HCT116 (cell line): ENCODE data around the gene MAN2A2. TPM values are rescaled to one million over a fixed set of nuclear protein-coding genes. Genes with fewer than 3 reads are reported as not detected.

Experiments
- ATAC-seq: fragments of 200-7000 bp; cut with Tn5 transposase; 2 replicates; pipeline ENCODE4 v1.9.1; 2020; ENCODE audit warnings: mild to moderate bottlenecking, moderate library complexity
- BruUV-seq: library from RNA; stranded (reverse); fragments of 400-500 nt; replicated peaks from 2 replicates; lab custom pipeline; 2021; lab: Mats Ljungman, UMichigan
- CTCF ChIA-PET: fragments of 300-600 bp; sonication (Branson Sonifier 250); formaldehyde crosslinking; loops from one replicate; lab custom pipeline; 2021; ENCODE audit warnings: antibody characterized with exemption; lab: Charles Lee
- POLR2A ChIA-PET: fragments of 300-600, 350-600 bp; sonication (Branson Sonifier 250); formaldehyde crosslinking; loops from one replicate; lab custom pipeline; 2021; ENCODE audit warnings: antibody characterized with exemption; lab: Charles Lee
- RAD21 ChIA-PET, 2 experiments: fragments of 300-600 bp; sonication (Branson Sonifier 250); formaldehyde crosslinking; loops; one replicate each; lab custom pipeline; 2023; ENCODE audit warnings: low total read pairs in 2 of 2; ENCODE audit not compliant: uncharacterized antibody in 2 of 2, unreplicated experiment in 2 of 2, low non-redundant PET in 1 of 2; lab: Charles Lee
- DNase-seq: peaks from one replicate; pipeline ENCODE4 v3.0.0-alpha.2; 2010; ENCODE audit warnings: low read depth, low spot score
- H2AFZ ChIP-seq: fragments of 200-600 bp; shearing (Covaris generic), sonication (generic); 2 replicates; pipeline ENCODE4 v1.6.1; 2017; ENCODE audit warnings: low read depth, mixed run types, mixed read lengths, antibody characterized with exemption, low read length; ENCODE audit not compliant: poor library complexity, severe bottlenecking
- H3K27ac ChIP-seq: 2 replicates; pipeline ENCODE4 v1.5.1; 2012; ENCODE audit warnings: low read depth, low read length
- H3K27me3 ChIP-seq: fragments of 200-600 bp; sonication (generic); 2 replicates; pipeline ENCODE4 v1.6.1; 2016; ENCODE audit warnings: mixed run types, low read length, mixed read lengths; ENCODE audit not compliant: insufficient read depth
- H3K36me3 ChIP-seq, 2 experiments: fragments of 200-500 bp in 1 of 2; fragments of 200-600 bp in 1 of 2; sonication (Bioruptor generic) in 1 of 2; sonication (generic) in 1 of 2; 2 replicates each; pipeline versions ENCODE4 v1.5.1 to v1.6.1; 2014 to 2016; ENCODE audit warnings: low read length in 2 of 2, inconsistent platforms in 1 of 2, mixed read lengths in 1 of 2, mixed run types in 1 of 2; ENCODE audit not compliant: insufficient read depth in 2 of 2, control insufficient read depth in 1 of 2
- H3K4me1 ChIP-seq, 2 experiments: fragments of 200-600 bp in 1 of 2; sonication (generic) in 1 of 2; 2 replicates each; pipeline versions ENCODE4 v1.5.1 to v1.6.1; 2012 to 2017; ENCODE audit warnings: low read length in 2 of 2, inconsistent platforms in 1 of 2, mild to moderate bottlenecking in 1 of 2, mixed read lengths in 1 of 2, mixed run types in 1 of 2, moderate library complexity in 1 of 2; ENCODE audit not compliant: insufficient read depth in 2 of 2, control insufficient read depth in 1 of 2
- H3K4me2 ChIP-seq: fragments of 200-600 bp; sonication (generic); 2 replicates; pipeline ENCODE4 v1.6.1; 2017; ENCODE audit warnings: mixed run types, low read length, mixed read lengths
- H3K4me3 ChIP-seq, 2 experiments: fragments of 200-600 bp in 1 of 2; sonication (generic) in 1 of 2; replicated peaks in 1 of 2; 2 replicates each; pipeline ENCODE4 v1.5.1; 2011 to 2016; ENCODE audit warnings: low read length in 2 of 2, control low read depth in 1 of 2, low read depth in 1 of 2, mild to moderate bottlenecking in 1 of 2, mixed read lengths in 1 of 2, mixed run types in 1 of 2
- H3K79me2 ChIP-seq: fragments of 200-600 bp; sonication (generic); 2 replicates; pipeline ENCODE4 v1.6.1; 2017; ENCODE audit warnings: mild to moderate bottlenecking, mixed run types, low read length, moderate library complexity, mixed read lengths; ENCODE audit not compliant: insufficient read depth
- H3K9ac ChIP-seq: fragments of 200-600 bp; sonication (generic); 2 replicates; pipeline ENCODE4 v1.6.1; 2016; ENCODE audit warnings: low read length, mixed read lengths
- H3K9me2 ChIP-seq: fragments of 200-600 bp; sonication (generic), shearing (Covaris generic); 2 replicates; pipeline ENCODE4 v1.6.1; 2017; ENCODE audit warnings: mixed run types, mild to moderate bottlenecking, moderate library complexity; ENCODE audit not compliant: insufficient read depth
- H3K9me3 ChIP-seq, 2 experiments: fragments of 200-500 bp in 1 of 2; fragments of 200-600 bp in 1 of 2; sonication (Bioruptor generic) in 1 of 2; sonication (generic) in 1 of 2; 2 replicates each; pipeline ENCODE4 v1.6.1; 2014 to 2017; ENCODE audit warnings: low read length in 2 of 2, mixed read lengths in 2 of 2, inconsistent platforms in 1 of 2, low read depth in 1 of 2, mild to moderate bottlenecking in 1 of 2, mixed run types in 1 of 2, moderate library complexity in 1 of 2; ENCODE audit not compliant: control insufficient read depth in 1 of 2, insufficient read depth in 1 of 2
- H4K20me1 ChIP-seq: fragments of 200-600 bp; sonication (generic), shearing (Covaris generic); 2 replicates; pipeline ENCODE4 v1.6.1; 2017; ENCODE audit warnings: mixed run types, mild to moderate bottlenecking, moderate library complexity; ENCODE audit not compliant: insufficient read depth
- ATF3 ChIP-seq: IDR thresholded peaks from 2 replicates; pipeline ENCODE4 v1.6.1; 2012
- ELF1 ChIP-seq: IDR thresholded peaks from 2 replicates; pipeline ENCODE4 v1.6.1; 2012; ENCODE audit warnings: low read depth, borderline replicate concordance
- EZH2phosphoT487 ChIP-seq: fragments of 200-600 bp; IDR thresholded peaks from 2 replicates; pipeline ENCODE4 v1.6.1; 2018; ENCODE audit warnings: antibody characterized with exemption, borderline replicate concordance
- FOSL1 ChIP-seq: IDR thresholded peaks from 2 replicates; pipeline ENCODE4 v1.6.1; 2012; ENCODE audit warnings: low read depth
- MAX ChIP-seq: IDR thresholded peaks from 2 replicates; pipeline ENCODE4 v1.6.1; 2012
- POLR2A ChIP-seq: IDR thresholded peaks from 2 replicates; pipeline ENCODE4 v1.7.0; 2011; ENCODE audit warnings: borderline replicate concordance; ENCODE audit not compliant: insufficient read depth, insufficient read length; ENCODE audit errors: extremely low read depth
- RAD21 ChIP-seq: IDR thresholded peaks from 2 replicates; pipeline ENCODE4 v1.6.1; 2012; ENCODE audit warnings: low read depth, mild to moderate bottlenecking
- SIN3A ChIP-seq: IDR thresholded peaks from 2 replicates; pipeline ENCODE4 v1.6.1; 2012; ENCODE audit warnings: low read depth
- TCF7L2 ChIP-seq: IDR thresholded peaks from 2 replicates; pipeline ENCODE4 v1.7.0; 2011; ENCODE audit warnings: borderline replicate concordance, inconsistent platforms; ENCODE audit not compliant: insufficient read depth, insufficient read length; ENCODE audit errors: extremely low read depth
- YY1 ChIP-seq: IDR thresholded peaks from 2 replicates; pipeline ENCODE4 v1.6.1; 2011; ENCODE audit warnings: low read length, low read depth, moderate library complexity, mild to moderate bottlenecking; ENCODE audit not compliant: insufficient replicate concordance; ENCODE audit errors: extremely low read depth
- ZFX ChIP-seq: fragments of 450-650 bp; IDR thresholded peaks from 2 replicates; pipeline ENCODE4 v1.6.1; 2017
- ZNF274 ChIP-seq: fragments of 200-500 bp; sonication (Bioruptor generic); IDR thresholded peaks from 2 replicates; pipeline ENCODE4 v1.6.1; 2014; ENCODE audit warnings: mild to moderate bottlenecking, low read depth, low read length, inconsistent platforms
- intact Hi-C: fragments of 100-400 bp; cut with micrococcal nuclease; formaldehyde crosslinking; loops from 2 replicates; pipeline ENCODE4 v1.10.0; 2022
- total RNA-seq: library from RNA; stranded (reverse); gene quantifications from one replicate; pipeline ENCODE4 v1.2.1, GENCODE V29; 2021; ENCODE audit not compliant: unreplicated experiment

Gene MAN2A2
- total RNA-seq, 1 experiment from 2014 or later, result 44.9 TPM

GRCh38 chr15:90878660-90879059, 24.4 kb upstream of the MAN2A2 start:
- Histone ChIP-seq H3K9me2 (no peaks in the 10 kb centered on the region), H3K27me3 (no peaks in the 10 kb centered on the region), H4K20me1 (no peaks in the 10 kb centered on the region), H3K4me2 (no peak overlapping the region), H2AFZ (no peak overlapping the region), H3K9ac (no peak overlapping the region), H3K36me3 (peaks cover 10 to 11% of the 10 kb centered on the region in 2 experiments; a peak in 3 of 4 replicates), H3K27ac (no peak overlapping the region), H3K79me2 (peaks cover 13% of the 10 kb centered on the region), H3K4me1 (peaks cover 9% of the 10 kb centered on the region in 2 experiments)
- no peak for ATAC-seq
- POLR2A ChIA-PET, result no interaction called here
- no TSS peak for BruUV-seq
- intact Hi-C loops, result no loop called here
- no peak for DNase-seq
- TF ChIP-seq POLR2A (no peak), EZH2phosphoT487 (no peak)
- TF ChIP-seq, all 23 proteins: peak for 0
- CTCF ChIA-PET, result no interaction called here
- Histone ChIP-seq H3K4me3 (no peak overlapping the region), H3K9me3 (no peaks in the 10 kb centered on the region)
- RAD21 ChIA-PET, result no interaction called here

- ATAC-seq, result no peak
- no peak for TF ChIP-seq SIN3A
- no peak for TF ChIP-seq ZFX
- TF ChIP-seq FOSL1, result no peak
- no peak for TF ChIP-seq RAD21
- TF ChIP-seq ATF3, result no peak
- no peak for TF ChIP-seq ZNF274
- TF ChIP-seq YY1, result no peak
- TF ChIP-seq ELF1, result no peak
- no peak for TF ChIP-seq TCF7L2
- no peak for TF ChIP-seq MAX
- TF ChIP-seq, all 23 proteins: peak for 0
- Histone ChIP-seq H3K79me2 (0 out of 2 replicates have a peak, but pooled peaks cover 3% of the 10 kb centered on the region), H3K9me3 (no peaks in the 10 kb centered on the region), H3K27me3 (no peaks in the 10 kb centered on the region), H3K4me1 (no peaks in the 10 kb centered on the region; a peak in 1 of 4 replicates), H3K36me3 (peaks cover 10 to 11% of the 10 kb centered on the region in 2 experiments; a peak in 3 of 4 replicates), H2AFZ (no peak overlapping the region), H3K4me2 (no peak overlapping the region), H3K4me3 (no peak overlapping the region), H3K27ac (no peak overlapping the region), H3K9me2 (no peaks in the 10 kb centered on the region), H3K9ac (no peak overlapping the region), H4K20me1 (no peaks in the 10 kb centered on the region)
- no peak for DNase-seq
- BruUV-seq, result no TSS peak
- intact Hi-C loops, result no loop called here
- POLR2A ChIA-PET, result no interaction called here
- CTCF ChIA-PET, result no interaction called here
- RAD21 ChIA-PET, result no interaction called here
Observed at GRCh38 chr15:90879730-90880366, 23.3 kb upstream of the MAN2A2 start.
